Ectodermal cell (in vitro differentiated cells): ENCODE measurements around the gene CDYL.

Source experiments
- H3K27ac ChIP-seq: 2 replicates; pipeline ENCODE4 v1.7.0; 2013; ENCODE audit warnings: mild to moderate bottlenecking, low read depth, low read length; ENCODE audit not compliant: insufficient read depth, poor library complexity, severe bottlenecking
- H3K27me3 ChIP-seq: 2 replicates; pipeline ENCODE4 v1.7.0; 2013; ENCODE audit warnings: mild to moderate bottlenecking, low read length; ENCODE audit not compliant: insufficient read depth, control insufficient read depth, poor library complexity, severe bottlenecking
- H3K36me3 ChIP-seq: one replicate; pipeline ENCODE4 v1.7.0; 2013; ENCODE audit warnings: low read length; ENCODE audit not compliant: control insufficient read depth, insufficient read depth
- H3K4me1 ChIP-seq: one replicate; pipeline ENCODE4 v1.7.0; 2013; ENCODE audit warnings: low read length; ENCODE audit not compliant: control insufficient read depth, insufficient read depth
- H3K4me3 ChIP-seq: 2 replicates; pipeline ENCODE4 v1.7.0; 2013; ENCODE audit warnings: low read depth, low read length, control low read depth; ENCODE audit not compliant: insufficient read depth
- H3K9me3 ChIP-seq: 2 replicates; pipeline ENCODE4 v1.7.0; 2013; ENCODE audit warnings: mild to moderate bottlenecking, low read length, moderate library complexity; ENCODE audit not compliant: control insufficient read depth
- WGBS, 2 experiments: methylation state at CpG; one replicate each; pipeline ENCODE4 v1.1.7; 2013; ENCODE audit warnings: missing lambda C conversion rate in 2 of 2; 5-methylcytosine and 5-hydroxymethylcytosine counted together

The CDYL gene

GRCh38 chr6:4890627-4891026, 114.4 kb downstream of the CDYL start:
- H3K27ac ChIP-seq, result no peak overlapping the region
- H3K4me3 ChIP-seq, result no peak overlapping the region
- peaks cover 5% of the 10 kb centered on the region for H3K4me1 ChIP-seq
- no peaks in the 10 kb centered on the region for H3K9me3 ChIP-seq
- 95 to 96% methylated on average over 11 of the region's 11 CpGs for WGBS, 2 experiments
- H3K27me3 ChIP-seq, result no peaks in the 10 kb centered on the region
- H3K36me3 ChIP-seq, result no peaks in the 10 kb centered on the region

GRCh38 chr6:4891141-4891540, 114.9 kb downstream of the CDYL start:
- WGBS, 2 experiments, result 93 to 96% methylated on average over 6 of the region's 6 CpGs

DNA sequence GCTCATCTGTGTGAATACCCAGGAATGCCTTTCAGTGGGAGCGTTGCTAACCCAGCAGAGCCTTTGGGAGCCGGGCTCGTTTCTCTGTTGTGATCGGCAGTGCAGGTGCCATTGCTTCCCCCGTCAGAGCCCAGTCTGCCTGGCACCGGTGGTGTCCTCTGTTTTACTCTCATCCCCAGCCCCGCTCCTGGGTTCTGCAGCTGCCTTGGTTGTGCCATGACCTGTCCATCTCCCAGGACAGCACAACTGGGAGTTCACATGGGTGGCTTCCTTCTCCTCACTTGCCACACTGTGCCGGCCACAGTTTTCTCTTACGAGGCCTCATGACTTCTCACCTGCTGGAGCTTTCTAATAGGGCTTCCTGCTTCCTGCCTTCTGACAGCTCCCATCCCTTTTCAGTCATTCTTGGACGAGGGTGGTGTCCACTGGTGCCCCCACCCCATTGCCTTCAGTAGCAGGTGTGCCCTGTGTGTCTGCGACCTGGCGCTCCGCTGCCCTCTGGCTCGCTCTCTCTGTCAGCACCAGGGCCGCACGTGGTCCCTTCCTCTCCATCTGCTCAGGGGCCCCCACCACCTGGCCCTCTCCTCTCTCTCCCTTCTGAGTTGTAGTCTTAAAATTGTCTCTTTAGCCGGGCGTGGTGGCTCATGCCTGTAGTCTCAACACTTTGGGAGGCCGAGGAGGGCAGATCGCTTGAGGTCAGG, 116.7 kb downstream of the CDYL start:
- peaks cover 15% of the 10 kb centered on the region for H3K4me1 ChIP-seq
- WGBS, 2 experiments, result 94 to 95% methylated on average over 20 of the region's 20 CpGs

More at GRCh38 chr6:4891141-4891540, 114.9 kb downstream of the CDYL start:
- Histone ChIP-seq H3K4me3 (no peak overlapping the region), H3K27me3 (no peaks in the 10 kb centered on the region), H3K27ac (no peak overlapping the region), H3K36me3 (no peaks in the 10 kb centered on the region), H3K9me3 (no peaks in the 10 kb centered on the region), H3K4me1 (peaks cover 10% of the 10 kb centered on the region)

DNA sequence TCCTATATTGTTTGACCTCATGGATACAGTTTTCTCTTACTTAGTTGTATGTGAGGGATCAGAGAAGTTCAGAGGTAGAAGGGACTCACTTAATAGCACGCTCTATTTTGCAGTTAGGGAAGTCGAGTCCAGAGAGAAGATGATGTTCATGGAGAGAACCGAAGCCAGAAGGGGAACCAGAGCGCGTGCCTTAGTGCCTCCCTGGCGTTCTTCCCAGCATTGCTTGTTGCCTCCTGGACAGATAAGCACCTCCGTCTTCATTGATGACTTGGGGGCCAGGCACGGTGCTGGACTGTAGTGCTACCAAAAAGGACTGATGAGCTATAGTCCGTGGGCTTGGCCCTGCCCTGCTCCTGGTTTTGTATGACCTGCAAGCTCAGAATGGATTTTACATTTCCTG, 117.8 kb downstream of the CDYL start:
- Histone ChIP-seq H3K27ac (no peak overlapping the region), H3K9me3 (no peaks in the 10 kb centered on the region), H3K4me1 (peaks cover 15% of the 10 kb centered on the region), H3K36me3 (peaks cover 7% of the 10 kb centered on the region), H3K27me3 (no peaks in the 10 kb centered on the region), H3K4me3 (no peak overlapping the region)
- 95 to 96% methylated on average over 9 of the region's 9 CpGs for WGBS, 2 experiments

More for the DNA sequence above, 116.7 kb downstream of the CDYL start:
- Histone ChIP-seq H3K9me3 (no peaks in the 10 kb centered on the region), H3K27me3 (no peaks in the 10 kb centered on the region), H3K36me3 (no peaks in the 10 kb centered on the region), H3K4me3 (no peak overlapping the region), H3K27ac (no peak overlapping the region)

DNA sequence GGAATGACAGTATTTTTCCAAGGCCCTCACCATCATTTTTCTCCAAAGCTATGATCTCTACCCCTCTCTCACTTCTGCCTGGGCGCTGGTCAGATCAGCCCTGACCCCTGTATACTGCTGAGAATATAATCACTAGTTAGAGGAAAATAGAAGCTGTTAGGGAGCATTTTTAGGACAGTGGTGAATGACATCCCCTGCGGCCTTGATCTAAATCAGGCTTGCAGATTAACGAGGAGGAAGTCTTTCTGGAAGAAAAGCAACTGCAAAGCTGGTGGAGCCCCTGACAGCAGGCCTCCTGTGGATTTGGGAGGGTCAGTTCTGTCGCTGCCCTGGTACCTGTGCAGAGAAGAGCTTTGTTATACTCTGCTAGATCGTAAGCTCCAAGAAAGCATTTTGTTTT, 119.8 kb downstream of the CDYL start:
- Histone ChIP-seq H3K27me3 (no peaks in the 10 kb centered on the region), H3K36me3 (peaks cover 12% of the 10 kb centered on the region), H3K27ac (peak overlapping the region; percentile 22), H3K4me3 (no peak overlapping the region), H3K4me1 (peaks cover 10% of the 10 kb centered on the region), H3K9me3 (no peaks in the 10 kb centered on the region)
- 47 to 53% methylated on average over 5 of the region's 5 CpGs for WGBS, 2 experiments

DNA sequence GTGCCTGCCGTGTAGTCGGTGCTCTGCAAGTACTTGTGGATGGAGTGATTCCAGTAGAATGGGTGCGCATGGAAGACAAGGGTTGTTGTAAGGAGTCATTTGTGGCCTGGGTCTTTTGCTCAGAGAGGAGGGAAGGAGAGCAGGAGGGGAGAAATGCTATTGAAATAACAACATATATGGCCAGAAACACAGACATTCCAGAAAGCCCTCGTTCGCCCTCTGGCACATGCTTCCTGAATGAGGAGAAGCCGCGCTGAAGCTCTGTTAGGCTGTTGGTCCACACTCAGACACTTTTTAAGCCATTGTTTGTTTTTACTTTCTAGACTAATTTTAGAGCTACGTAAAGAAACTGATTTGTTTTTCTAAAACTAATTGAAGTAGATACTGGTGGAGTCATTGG, 120.2 kb downstream of the CDYL start:
- no peaks in the 10 kb centered on the region for H3K9me3 ChIP-seq
- H3K27ac ChIP-seq, result peak overlapping the region; percentile 22
- no peaks in the 10 kb centered on the region for H3K27me3 ChIP-seq
- peaks cover 10% of the 10 kb centered on the region for H3K4me1 ChIP-seq
- WGBS, 2 experiments, result 86 to 88% methylated on average over 7 of the region's 8 CpGs
- peaks cover 12% of the 10 kb centered on the region for H3K36me3 ChIP-seq
- H3K4me3 ChIP-seq, result no peak overlapping the region

DNA sequence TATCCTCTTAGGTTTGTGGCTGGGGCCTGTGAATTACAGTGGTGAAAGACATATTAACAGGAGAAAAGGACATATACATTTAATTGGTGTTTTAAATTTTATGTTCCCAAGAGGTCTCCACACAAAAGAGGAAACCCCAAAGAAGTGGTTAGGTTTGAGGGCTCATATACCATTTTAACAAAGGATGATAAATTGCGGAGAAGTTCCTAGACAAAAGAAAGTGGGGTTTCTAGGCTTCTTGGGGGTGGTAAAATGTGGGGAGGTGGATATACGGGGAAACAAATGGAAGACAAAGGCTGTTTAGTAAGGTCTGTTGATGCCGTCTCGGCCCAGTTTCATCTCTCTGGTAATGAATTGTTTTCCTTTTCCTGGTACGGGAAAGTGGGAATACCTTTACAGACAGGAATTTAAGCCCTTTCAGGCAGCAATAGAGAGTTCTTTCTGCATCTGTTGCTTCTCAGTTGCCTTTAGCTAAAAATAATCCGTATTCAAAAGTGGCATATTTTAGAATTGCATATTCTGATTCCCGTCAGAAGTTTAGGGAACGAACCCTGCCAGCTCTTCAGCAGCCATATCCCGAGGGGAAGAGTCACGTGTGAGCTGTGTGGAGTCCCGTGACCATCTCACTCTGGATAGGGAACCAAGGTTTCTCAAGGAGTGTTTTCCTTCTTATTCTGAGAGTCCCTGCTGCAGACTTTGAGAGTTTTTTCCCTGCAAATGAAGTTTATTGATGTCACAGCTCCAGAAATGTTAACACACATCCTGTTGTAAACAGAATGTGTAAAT, 123.2 kb downstream of the CDYL start:
- H3K9me3 ChIP-seq, result no peaks in the 10 kb centered on the region
- no peaks in the 10 kb centered on the region for H3K27me3 ChIP-seq
- peaks cover 14% of the 10 kb centered on the region for H3K4me1 ChIP-seq
- no peak overlapping the region for H3K4me3 ChIP-seq
- 95 to 97% methylated on average over 11 of the region's 11 CpGs for WGBS, 2 experiments
- H3K27ac ChIP-seq, result no peak overlapping the region
- peaks cover 12% of the 10 kb centered on the region for H3K36me3 ChIP-seq

GRCh38 chr6:4901386-4902061, 125.3 kb downstream of the CDYL start:
- peaks cover 12% of the 10 kb centered on the region for H3K36me3 ChIP-seq
- H3K4me1 ChIP-seq, result peaks cover 5% of the 10 kb centered on the region
- no peaks in the 10 kb centered on the region for H3K9me3 ChIP-seq
- H3K27me3 ChIP-seq, result no peaks in the 10 kb centered on the region
- no peak overlapping the region for H3K4me3 ChIP-seq
- 91% methylated on average over 8 of the region's 8 CpGs for WGBS, 2 experiments
- H3K27ac ChIP-seq, result no peak overlapping the region

DNA sequence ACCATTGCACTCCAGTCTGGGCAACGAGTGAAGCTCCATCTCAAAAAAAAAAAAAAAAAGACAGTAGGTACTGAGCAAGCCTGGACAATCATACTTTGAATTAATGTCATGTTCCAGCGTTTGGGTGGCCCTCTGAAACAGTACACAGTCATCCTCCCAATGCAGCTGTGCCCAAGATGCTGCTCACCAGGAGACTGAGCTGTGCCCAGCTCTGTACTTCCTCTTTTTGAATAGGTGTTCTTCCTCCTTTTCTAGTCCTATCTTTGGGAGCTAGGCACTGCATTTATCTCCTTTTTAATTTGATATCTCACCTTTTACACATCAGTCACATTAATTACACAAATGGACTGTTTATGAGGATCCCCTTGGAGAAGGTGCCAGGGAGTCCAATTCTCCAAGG, 126.2 kb downstream of the CDYL start:
- Histone ChIP-seq H3K4me3 (no peak overlapping the region), H3K27ac (no peak overlapping the region), H3K9me3 (no peaks in the 10 kb centered on the region), H3K27me3 (no peaks in the 10 kb centered on the region), H3K36me3 (peaks cover 12% of the 10 kb centered on the region), H3K4me1 (peaks cover 4% of the 10 kb centered on the region)
- 89 to 92% methylated on average over 2 of the region's 2 CpGs for WGBS, 2 experiments

GRCh38 chr6:4903121-4903520, 126.9 kb downstream of the CDYL start:
- Histone ChIP-seq H3K27me3 (no peaks in the 10 kb centered on the region), H3K4me3 (no peak overlapping the region), H3K9me3 (no peaks in the 10 kb centered on the region), H3K27ac (no peak overlapping the region), H3K4me1 (peaks cover 4% of the 10 kb centered on the region), H3K36me3 (peaks cover 12% of the 10 kb centered on the region)
- 84 to 86% methylated on average over 8 to 9 of the region's 9 CpGs for WGBS, 2 experiments
